Islet precursor cell (in vitro differentiated cells): ENCODE measurements around the gene KIAA0319L.
A peak's percentile ranks its signal among the peaks of the same experiment; 100 is the strongest.

ENCODE experiments used
- DNase-seq: peaks from one replicate; pipeline ENCODE4 v3.0.0-alpha.2; 2018

The KIAA0319L gene

GRCh38 chr1:35441926-35442579, 115.2 kb downstream of the KIAA0319L start:
- no peak for DNase-seq

GRCh38 chr1:35439626-35440025, 117.6 kb downstream of the KIAA0319L start:
- no peak for DNase-seq

GRCh38 chr1:35437200-35437599, 120.0 kb downstream of the KIAA0319L start:
- no peak for DNase-seq

- no peak for DNase-seq
Observed at GRCh38 chr1:35436078-35436477, 121.1 kb downstream of the KIAA0319L start.

GRCh38 chr1:35434703-35435102, 122.5 kb downstream of the KIAA0319L start:
- DNase-seq = no peak

DNA sequence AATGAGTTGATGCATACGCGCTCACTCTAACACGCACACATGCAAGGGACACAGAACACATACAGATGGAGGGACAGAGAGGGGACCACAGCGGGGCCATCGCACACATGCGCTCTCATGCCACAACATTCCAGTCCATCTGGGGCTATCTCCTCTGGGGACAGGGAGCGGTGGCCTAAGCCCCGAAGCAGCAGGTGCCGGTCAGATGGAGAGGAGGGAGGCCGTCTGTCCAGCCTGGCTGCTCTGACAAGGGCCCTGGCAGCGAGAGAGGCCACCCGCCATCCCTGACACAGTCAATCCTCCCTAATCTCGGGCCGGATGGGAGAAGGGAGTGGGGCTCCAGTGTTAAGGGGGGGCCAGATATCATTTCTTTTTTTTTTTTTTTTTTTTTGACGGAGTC, 123.5 kb downstream of the KIAA0319L start:
- no peak for DNase-seq

- no peak for DNase-seq
Observed at GRCh38 chr1:35432231-35432630, 125.0 kb downstream of the KIAA0319L start.

DNA sequence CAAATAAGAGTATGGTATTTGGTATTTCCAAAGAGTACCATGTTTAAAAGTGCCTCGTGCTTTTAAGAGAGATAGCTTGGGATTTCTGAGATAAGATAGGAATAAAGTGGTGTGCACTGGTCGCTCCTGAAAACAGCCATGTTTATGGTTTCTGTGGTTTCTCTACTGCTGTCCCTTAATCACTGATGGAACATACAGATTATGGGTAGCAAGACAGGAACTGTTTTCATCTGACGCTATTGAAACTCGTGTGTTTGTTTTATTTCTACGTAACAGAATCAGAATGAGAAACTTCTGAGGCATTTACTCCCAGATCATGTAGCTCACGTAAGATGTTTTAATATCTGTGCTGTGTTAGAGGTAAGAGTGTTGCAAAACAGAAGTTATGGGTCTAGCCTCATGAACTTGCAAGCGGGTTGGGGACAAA, 126.0 kb downstream of the KIAA0319L start:
- no peak for DNase-seq

GRCh38 chr1:35430762-35431161, 126.4 kb downstream of the KIAA0319L start:
- no peak for DNase-seq

- no peak for DNase-seq
Observed at GRCh38 chr1:35428360-35428759, 128.8 kb downstream of the KIAA0319L start.

DNA sequence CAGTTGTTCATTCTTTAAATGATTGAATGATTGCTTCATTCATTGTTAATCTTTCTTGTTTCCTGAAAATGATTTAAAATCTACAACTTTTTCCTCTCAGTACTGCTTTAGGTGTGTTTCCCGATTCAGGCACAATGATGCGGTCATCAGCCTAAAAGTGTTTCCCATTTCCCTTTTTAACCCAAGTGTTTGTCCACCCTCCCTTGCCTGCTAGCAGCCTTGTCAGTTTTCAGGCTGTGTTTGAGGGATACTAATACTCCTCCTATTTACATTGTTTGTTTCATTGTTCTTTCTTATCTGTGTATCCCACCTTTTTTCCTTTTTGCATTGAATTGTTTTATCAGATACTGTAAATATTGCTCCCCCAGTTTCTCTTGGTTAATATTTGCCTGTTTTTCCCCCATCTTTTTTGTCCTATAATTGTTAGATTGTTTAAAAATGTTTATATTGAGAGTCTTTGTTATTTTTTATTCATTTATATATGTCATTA, 131.1 kb downstream of the KIAA0319L start:
- no peak for DNase-seq

- DNase-seq = no peak
Observed at GRCh38 chr1:35408925-35409324, 148.3 kb downstream of the KIAA0319L start.

DNA sequence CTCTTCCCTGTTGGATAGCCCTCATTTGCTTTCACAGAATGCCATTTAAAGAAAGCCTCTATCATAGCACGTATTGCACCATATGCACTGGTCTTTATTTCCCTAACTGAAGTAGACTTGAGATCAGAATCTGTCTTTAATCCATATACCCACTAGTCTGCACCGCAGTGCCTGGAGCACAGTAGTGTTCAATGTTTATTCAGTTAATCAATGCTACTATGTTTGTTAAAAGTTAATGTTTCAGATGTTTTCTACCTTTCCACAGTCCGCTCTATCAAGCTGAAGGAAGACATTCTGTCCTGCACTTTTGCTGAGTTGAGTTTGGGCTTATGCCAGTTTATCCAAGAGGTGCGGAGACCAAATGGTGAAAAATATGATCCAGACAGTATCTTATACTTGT, 149.5 kb downstream of the KIAA0319L start:
- DNase-seq = no peak

- DNase-seq = no peak
Observed at GRCh38 chr1:35406103-35406502, 151.1 kb downstream of the KIAA0319L start.

DNA sequence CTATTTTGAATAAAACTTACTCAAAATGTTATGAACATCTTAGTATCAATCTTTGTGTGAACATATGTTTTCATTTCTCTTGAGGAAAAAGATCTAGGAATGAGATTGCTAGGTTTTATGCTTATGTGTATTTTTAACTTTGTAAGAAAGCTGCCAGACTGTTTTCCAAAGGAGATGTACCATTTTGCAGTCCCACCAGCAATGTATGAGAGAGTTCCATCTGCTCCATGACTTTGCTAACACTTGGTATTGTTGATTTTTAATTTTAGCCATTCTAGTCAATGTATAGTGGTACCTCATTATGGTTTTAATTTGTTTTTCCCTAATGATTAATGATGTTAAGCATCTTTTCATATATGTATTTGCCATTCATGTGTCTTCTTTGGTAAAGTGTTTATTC, 156.2 kb downstream of the KIAA0319L start:
- no peak for DNase-seq

GRCh38 chr1:35398739-35399138, 158.5 kb downstream of the KIAA0319L start:
- DNase-seq = no peak

GRCh38 chr1:35394386-35394785, 162.8 kb downstream of the KIAA0319L start:
- DNase-seq = no peak

GRCh38 chr1:35390600-35391494, 166.4 kb downstream of the KIAA0319L start:
- peak; percentile 57 for DNase-seq

- DNase-seq = no peak
Observed at GRCh38 chr1:35386959-35387358, 170.2 kb downstream of the KIAA0319L start.

DNA sequence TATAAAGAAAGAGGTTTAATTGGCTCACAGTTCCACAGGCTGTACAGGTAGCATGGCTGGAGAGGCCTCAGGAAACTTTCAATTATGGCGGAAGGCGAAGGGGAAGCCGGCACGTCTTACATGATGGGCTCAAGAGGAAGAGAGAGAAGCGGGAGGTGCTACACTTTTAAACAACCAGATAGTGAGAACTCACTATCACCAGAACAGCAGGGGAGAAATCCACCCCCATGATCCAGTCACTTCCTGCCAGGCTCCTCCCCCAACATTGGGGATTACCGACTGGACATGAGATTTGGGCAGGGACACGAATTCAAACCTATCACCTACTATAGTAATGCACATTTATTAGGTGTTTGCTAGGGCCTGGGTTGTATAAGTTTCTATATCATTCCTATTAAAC, 170.9 kb downstream of the KIAA0319L start:
- no peak for DNase-seq
